Measurements from ENCODE around the gene PPP6R2. TPM values are rescaled to one million over a fixed set of nuclear protein-coding genes. Genes with fewer than 3 reads are reported as not detected.
A peak's percentile ranks its signal among the peaks of the same experiment; 100 is the strongest.
"Not testable (repeated sequence)": the region's sequence is repeated elsewhere in the genome, so short reads cannot be mapped to it uniquely, and the experiment has no call there.

Gene PPP6R2
- polyA plus RNA-seq, 3 donors: 34.4 to 58.1 (median 44.6) TPM

DNA sequence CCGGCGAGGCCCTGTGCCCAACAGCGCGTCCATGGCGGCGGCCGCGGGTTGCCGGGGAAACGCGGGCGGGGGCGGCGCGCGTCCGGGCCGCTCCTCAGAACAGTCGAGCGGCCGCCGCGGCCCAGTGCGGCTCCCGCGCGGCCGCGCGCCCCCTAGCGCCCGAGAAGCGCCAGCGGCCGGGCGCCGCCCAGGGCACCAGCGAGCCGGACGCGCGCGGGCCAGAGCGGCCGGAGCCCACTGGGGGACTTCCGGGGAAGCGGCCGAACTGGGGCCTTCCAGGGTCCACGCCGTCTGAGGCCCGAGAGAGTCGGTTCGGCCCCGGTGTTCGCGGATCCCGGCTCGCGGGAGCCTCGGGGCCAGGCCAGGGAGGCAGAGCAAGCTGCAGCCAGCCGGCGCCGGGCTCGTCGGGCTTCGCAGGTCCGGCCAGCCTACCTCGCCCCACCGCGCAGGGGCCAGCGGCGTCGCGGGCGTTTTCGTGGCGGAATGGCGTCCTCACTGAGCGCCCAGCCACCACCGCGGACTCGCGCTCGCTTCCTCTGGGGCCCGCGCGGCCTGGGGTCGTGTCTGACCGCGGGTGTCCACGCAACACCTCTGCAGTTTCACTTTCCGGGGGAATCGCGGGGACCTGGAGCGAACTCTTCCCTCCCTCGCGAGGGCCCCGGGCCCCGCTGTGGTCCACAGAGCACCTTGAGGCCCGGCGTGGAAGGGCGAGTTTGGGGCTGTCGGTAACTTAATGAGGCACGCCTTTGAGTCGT is 16.0 kb upstream of the PPP6R2 start, which contains the start of gene DENND6B:
Gene DENND6B (minus strand): TSS at position 57 of the 755 bp plus-strand sequence. CDS start 24 bp downstream, at position 33.
- DNase-seq (ENCODE audit: extremely low read depth in 1 of 11, low read depth in 9 of 11, low spot score in 4 of 11): peak in 6 of 11 donors; percentile 75 to 86 (median 83)

DNA sequence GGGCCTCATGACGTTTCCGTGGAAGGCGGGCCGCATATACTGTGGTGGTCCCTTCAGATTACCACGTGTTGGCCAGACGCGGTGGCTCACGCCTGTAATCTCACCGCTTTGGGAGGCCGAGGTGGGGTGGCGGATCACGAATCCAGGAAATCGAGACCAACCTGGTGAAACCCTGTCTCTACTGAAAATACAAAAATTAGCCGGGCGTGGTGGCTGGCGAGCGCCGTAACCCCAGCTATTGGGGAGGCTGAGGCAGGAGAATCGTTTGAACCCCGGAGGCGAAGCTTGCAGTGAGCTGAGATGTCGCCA is 15.5 kb upstream of the PPP6R2 start:
- no peak for DNase-seq (ENCODE audit: extremely low read depth in 1 of 11, low read depth in 9 of 11, low spot score in 4 of 11)

DNA sequence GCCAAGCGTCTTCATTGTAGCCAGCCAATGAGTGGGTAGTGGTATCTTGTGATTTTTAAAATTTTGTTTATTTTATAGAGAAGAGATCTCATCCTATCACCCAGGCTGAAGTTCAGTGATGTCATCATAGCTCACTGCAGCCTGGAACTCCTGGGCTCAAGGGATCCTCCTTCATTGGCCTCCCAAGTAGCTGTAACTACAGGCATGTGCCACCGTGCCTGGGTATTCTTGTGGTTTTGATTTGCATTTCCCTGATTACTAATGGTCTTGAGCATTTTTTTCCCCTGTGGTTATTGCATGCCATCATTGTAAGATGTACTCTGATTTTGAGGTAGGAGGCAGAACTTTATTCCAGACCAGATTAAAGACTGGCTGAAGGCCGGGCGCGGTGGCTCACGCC is 13.9 kb upstream of the PPP6R2 start:
- no peak for DNase-seq (ENCODE audit: extremely low read depth in 1 of 11, low read depth in 9 of 11, low spot score in 4 of 11)

DNA sequence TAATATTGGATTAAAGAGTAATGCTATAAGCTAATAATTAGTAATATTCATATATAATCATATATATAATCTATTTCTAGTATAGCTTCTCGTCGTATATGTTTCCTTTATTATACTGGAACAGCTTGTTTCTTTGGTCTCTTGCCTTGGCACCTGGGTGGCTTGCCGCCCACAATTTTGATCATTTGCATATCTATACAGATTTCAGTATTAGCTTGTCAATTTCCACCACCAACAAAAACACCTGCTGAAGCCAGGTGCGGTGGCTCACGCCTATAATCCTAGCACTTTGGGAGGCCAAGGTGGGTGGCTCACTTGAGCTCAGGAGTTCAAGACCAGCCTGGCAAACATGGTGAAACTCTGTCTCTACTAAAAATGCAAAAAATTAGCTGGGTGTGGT is 8.7 kb upstream of the PPP6R2 start:
- not testable (repeated sequence) for DNase-seq (ENCODE audit: extremely low read depth in 1 of 11, low read depth in 9 of 11, low spot score in 4 of 11)

DNA sequence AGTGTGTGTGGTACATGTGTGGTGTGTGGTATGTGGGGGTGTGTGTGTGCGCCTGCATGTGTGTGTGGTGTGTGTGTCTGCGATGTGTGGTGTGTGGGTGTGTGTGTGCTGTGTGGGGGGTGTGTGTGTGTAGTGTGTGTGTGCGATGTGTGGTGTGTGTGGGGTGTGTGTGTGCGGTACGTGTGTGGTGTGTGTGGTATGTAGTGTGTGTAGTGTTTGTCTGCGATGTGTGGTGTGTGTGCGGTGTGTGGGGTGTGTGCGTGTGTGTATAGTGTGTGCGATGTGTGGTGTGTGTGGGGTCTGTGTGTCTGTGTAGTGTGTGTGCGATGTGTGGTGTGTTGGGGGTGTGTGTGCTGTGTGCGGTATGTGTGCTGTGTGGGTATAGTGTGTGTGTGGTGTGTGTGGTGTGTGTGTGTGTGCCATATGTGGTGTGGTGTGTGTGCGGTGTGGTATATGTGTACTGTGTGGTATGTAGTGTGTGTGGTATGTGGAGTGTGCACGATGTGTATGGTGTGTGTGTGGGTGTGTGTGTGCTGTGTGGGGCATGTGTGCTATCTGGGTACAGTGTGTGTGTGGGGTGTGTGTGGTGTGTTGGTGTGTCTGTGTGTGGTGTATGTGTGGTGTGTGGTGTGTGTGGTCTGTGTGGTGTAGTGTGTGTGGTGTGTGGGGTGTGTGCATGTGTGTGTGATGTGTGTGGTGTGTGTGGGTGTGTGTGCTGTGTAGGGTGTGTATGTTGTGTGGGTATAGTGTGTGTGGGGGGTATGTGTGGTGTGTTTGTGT is 5.7 kb upstream of the PPP6R2 start:
- no peak for DNase-seq (ENCODE audit: extremely low read depth in 1 of 11, low read depth in 9 of 11, low spot score in 4 of 11)

DNA sequence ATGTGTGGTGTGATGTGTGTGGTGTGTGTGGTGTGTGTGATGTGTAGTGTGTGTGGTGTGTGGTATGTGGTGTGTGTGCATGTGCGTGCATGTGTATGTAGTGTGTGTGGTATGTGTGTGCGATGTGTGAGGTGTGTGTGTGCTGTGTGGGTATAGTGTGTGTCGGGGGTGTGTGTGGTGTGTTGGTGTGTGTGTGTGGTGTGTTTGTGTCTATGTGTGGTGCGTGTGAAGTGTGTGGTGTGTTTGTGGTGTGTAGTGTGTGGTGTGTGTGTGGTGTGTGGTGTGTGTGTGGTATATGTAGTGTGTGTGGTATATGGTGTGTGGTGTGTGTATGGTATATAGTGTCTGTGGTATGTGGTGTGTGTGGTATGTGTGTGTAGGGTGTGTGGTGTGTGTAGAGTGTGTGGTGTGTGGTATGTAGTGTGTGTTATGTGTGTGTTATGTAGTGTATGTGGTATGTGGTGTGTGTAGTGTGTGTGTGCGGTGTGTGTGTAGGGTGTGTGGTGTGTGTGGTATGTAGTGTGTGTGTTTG is 5.0 kb upstream of the PPP6R2 start:
- DNase-seq (ENCODE audit: extremely low read depth in 1 of 11, low read depth in 9 of 11, low spot score in 4 of 11): no peak

DNA sequence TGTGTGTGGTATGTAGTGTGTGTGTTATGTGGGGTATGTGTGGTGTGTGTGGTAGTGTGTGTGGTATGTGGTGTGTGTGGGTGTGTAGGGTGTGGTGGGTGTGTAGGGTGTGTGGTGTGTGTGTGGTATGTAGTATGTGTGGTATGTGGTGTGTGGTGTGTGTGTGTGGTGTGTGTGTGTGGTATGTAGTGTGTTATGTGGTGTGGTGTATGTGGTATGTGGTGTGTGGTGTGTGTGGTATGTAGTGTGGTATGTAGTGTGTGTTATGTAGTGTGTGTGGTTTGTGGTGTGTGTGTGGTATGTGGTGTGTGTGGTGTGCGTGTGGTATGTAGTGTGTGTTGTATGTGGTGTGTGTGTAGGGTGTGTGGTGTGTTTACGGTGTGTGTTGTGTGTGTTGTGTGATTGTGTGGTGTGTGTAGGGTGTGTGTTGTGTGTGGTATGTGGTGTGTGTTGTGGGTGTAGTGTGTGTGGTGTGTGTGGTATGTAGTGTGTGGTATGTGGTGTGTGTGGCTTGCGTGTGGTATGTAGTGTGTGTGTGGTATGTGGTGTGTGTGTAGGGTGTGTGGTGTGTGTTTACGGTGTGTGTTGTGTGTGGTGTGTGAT is 4.2 kb upstream of the PPP6R2 start:
- no peak for DNase-seq (ENCODE audit: extremely low read depth in 1 of 11, low read depth in 9 of 11, low spot score in 4 of 11)

DNA sequence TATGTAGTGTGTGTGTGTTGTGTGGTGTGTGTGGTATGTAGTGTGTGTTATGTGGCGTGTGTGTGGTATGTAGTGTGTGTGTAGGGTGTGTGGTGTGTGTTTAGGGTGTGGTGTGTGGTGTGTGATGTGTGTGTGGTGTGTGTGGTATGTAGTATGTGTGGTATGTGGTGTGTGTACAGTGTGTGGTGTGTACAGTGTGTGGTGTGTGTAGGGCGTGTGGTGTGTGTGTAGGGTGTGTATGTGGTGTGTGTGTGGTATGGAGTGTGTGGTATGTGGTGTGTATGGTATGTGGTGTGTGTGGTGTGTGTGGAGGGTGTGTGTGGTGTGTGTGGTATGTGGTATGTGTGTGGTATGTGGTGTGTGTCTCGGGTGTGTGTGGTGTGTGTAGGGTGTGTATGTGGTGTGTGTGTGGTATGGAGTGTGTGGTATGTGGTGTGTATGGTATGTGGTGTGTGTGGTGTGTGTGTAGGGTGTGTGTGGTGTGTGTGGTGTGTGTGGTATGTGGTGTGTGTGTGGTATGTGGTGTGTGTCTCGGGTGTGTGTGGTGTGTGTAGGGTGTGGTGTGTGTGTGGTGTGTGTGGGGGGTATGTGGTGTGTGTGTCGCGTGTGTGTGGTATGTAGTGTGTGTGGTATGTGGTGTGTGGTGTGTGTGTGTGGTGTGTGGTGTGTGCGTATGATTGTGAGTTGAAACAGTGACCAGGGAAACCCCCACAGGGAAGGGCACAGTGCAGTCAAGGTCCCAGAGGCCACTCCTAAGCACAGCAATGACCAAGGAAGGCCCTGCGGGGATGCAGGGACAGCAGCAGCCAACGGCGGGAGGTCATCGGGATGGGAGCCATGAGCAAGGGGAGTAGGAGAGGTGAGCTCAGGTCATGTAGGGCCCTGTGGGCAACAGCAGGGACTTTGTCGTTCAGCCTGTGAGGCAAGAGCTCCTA is 2.9 kb upstream of the PPP6R2 start:
- DNase-seq (ENCODE audit: extremely low read depth in 1 of 11, low read depth in 9 of 11, low spot score in 4 of 11): no peak

DNA sequence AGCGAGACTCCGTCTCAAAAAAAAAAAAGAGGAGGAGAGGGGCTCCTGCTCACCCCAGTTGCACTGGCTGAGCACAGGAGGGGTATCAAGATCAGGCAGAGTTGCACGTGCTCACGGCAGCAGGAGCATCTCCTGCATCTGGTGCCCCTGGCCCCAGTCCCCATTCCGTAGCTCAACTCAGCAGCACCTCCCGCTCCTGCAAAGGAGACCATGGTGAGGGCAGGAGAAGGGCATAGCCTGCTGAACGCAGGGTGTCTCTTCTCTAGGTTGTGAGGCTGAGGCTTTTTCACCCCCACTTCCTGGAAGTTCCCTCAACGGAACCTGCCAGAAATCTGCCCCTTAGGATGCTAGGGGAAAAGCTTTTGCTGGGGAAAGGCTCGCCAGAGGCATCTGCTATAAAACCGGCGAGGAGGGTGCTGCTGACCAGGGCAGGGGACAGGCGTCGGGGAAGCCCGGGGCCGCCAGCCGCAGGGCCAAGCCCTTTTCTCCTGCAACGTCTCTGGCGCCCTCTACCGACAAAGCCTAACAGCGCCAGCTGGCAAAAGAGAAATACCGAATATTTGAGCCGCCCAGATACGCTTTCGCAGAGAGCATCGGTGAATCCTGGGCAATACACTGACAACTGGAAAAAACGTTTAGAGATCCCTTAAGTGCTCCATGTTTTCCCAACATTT is 1.0 kb upstream of the PPP6R2 start:
- peak; percentile 72 to 88 (median 79) for DNase-seq (ENCODE audit: extremely low read depth in 1 of 11, low read depth in 9 of 11, low spot score in 4 of 11)

DNA sequence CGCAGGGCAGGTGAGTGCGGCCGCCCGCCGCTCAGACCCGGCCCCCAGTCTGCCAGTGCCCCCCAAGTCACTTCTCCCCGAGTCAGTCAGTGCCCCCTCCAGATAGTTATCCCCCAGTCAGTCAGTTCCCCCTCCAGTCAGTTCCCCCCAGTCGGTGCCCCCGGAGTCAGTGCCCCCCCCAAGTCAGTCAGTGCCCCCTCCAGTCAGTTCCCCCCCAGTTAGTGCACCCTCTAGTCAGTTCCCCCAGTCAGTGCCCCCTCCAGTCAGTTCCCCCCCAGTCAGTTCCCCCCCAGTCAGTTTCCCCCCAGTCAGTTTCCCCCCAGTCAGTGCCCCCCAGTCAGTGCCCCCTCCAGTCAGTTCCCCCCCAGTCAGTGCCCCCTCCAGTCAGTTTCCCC is 411 bp downstream of the PPP6R2 start:
- DNase-seq (ENCODE audit: extremely low read depth in 1 of 11, low read depth in 9 of 11, low spot score in 4 of 11): no peak

DNA sequence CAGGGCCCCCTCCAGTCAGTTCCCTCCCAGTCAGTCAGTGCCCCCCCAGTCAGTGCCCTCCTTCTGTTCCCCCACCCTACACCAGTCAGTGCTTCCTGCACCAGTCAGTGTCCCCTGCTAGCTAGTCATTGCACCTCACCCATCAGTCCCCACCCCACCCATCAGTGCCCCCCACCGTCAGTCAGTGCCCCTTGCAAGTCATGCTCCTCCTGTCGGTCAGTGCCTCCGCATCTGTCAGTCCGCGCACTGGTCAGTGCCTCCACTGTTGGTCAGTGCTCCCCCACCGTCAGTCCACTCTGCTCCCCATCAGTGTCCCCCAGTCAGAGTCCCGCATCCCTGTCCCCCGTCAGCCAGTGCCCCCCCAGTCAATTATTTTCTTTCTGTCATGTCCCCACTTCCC is 3.3 kb downstream of the PPP6R2 start:
- DNase-seq (ENCODE audit: extremely low read depth in 1 of 11, low read depth in 9 of 11, low spot score in 4 of 11): no peak

DNA sequence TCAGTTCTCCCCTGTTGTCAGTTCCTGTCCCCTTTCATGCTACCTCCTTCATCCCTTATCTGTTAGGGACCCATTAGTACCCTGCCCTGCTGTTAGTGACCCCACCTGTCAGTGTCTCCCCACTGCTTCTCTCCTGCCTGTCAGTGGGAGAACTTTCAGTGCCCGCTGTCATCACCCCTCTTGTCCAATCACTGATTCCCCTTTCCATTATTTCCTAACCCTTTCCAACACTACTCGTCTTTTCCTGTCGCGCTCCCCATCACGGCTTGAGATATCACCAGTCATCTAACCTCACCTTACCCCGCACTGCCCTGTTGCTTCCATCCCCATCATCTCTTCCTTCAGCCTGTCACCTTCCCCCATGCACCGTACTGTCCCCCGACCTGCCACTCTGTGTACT is 4.0 kb downstream of the PPP6R2 start:
- no peak for DNase-seq (ENCODE audit: extremely low read depth in 1 of 11, low read depth in 9 of 11, low spot score in 4 of 11)

DNA sequence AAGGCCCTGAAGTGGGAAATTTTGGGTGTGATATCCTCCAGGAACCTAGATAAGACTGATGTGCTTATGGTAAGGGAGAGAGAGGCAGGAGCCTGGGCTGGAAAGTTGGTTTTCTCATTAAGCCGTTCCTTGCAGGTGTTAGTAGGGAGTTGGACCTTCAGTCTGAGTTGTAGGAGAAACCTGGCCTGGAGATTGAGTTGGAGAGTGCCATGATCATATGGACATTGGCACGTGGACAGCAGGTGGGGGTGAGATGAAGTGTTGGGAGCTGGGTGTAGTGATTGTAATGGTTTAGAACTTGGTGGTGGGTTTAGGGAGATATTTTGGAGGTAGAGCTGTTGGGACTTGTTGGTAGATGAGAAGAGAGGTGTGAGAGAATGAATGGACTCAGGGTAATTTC is 4.9 kb downstream of the PPP6R2 start:
- no peak for DNase-seq (ENCODE audit: extremely low read depth in 1 of 11, low read depth in 9 of 11, low spot score in 4 of 11)

DNA sequence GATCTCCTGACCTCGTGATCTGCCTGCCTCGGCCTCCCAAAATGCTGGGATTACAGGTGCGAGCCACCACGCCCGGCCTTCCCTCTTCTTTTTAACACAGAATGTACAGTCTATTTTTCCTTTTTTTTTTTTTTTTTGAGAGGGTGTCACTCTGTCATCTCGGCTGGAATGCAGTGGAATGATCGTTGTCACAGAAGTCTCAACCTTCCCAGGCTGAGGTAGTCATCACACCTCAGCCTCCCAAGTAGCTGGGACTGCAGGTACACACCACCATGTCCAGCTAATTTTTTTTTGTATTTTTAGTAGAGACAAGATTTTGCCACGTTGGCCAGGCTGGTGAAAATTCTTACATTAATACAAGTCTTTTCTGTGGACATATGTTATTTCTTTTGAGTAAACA is 13.1 kb downstream of the PPP6R2 start:
- DNase-seq (ENCODE audit: extremely low read depth in 1 of 11, low read depth in 9 of 11, low spot score in 4 of 11): no peak

DNA sequence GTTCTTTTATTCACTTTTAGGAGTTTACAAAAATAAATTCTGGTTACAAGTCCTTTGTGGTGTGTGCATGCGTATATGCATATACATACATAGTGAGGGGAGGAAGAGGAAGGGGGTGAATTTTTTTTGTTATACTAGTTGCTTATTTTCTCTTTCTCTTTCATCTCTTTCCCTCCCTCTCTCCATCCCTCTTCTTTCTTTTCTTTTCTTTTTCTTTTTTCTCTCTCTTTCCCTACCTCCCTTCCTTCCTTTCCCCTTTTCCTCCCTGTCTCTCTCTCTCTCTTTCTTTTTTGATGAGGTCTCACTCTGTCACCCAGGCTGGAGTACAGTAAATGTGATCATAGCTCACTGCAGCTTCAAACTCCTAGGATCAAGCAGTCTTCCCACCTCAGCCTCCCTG is 14.1 kb downstream of the PPP6R2 start:
- DNase-seq (ENCODE audit: extremely low read depth in 1 of 11, low read depth in 9 of 11, low spot score in 4 of 11): no peak

DNA sequence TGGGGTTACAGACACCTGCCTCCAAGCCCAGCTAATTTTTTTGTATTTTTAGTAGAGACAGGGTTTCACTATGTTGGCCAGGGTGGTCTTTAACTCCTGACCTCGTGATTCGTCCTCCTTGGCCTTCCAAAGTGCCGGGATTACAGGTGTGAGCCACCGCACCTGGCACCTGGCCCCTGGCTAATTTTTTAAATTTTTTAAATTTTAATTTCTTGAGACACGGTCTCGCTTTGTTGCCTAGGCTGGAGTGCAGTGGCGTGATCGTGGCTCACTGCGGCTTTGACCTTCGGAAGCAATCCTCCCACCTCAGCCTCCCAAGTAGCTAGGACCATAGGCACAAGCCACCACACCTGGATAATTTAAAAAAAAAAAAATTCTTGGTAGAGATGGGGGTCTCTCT is 14.6 kb downstream of the PPP6R2 start:
- no peak for DNase-seq (ENCODE audit: extremely low read depth in 1 of 11, low read depth in 9 of 11, low spot score in 4 of 11)

DNA sequence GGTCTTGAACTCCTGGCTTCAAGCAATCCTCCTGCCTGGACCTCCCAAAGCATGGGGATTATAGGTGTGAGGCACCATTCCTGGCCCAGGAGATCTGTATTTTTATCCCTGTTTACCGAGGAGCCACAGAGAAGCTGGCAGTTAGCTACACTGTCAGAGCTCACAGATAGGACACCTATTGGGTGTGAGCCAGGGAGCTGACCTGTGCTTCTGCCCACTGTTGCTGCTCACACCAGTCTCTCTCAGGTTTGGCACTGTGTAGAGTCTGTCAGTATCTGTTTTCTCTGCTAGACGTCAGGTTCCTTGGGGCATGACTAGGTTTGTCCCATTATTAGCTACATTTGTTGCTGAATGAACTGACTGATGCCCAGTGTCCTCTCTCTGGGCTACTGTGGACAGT is 17.5 kb downstream of the PPP6R2 start:
- no peak for DNase-seq (ENCODE audit: extremely low read depth in 1 of 11, low read depth in 9 of 11, low spot score in 4 of 11)

DNA sequence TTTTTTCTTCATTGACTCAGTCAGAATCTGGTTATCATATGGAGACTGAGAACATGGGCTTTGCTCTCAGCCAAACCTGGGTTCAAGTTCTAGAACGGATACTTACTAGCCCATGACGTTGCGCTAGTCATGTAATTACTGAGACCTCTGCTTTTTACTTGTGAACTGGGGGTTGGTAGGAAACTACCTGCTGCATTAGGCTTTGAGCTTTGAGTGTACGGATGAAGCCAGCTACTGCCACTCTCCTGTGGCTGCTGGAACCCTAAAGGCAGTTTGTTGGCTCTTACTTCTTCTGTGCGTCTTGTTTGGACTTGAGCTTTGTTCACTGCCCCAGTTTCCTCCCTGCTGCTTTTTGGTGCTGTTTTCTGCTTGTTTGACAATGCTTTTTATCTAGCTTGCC is 18.1 kb downstream of the PPP6R2 start:
- no peak for DNase-seq (ENCODE audit: extremely low read depth in 1 of 11, low read depth in 9 of 11, low spot score in 4 of 11)

DNA sequence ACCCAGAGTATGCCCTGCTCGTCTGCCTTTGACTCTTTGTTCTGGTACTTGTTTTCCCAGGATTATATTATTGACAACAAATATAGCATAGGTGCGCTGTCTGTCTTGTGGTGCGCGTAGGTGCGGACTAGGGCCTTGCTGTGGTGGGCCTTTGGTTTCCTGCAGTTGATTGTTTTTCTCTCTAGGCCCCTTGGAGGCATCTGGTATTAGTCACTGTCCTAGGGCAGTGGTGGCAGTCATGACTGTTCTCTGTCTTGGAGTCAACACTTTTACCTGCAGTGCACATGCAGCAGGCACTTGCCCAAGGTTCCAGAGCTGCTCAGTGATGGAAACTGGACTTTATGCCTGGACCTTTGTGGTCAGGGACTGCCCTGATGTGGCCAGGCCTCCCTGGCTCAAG is 18.6 kb downstream of the PPP6R2 start:
- no peak for DNase-seq (ENCODE audit: extremely low read depth in 1 of 11, low read depth in 9 of 11, low spot score in 4 of 11)

Data from renal cortex interstitium (tissue), 11 donors.